ENCODE measurements around the gene BPIFB3. TPM values are rescaled to one million over a fixed set of nuclear protein-coding genes. Genes with fewer than 3 reads are reported as not detected.

The BPIFB3 gene
- total and polyA plus RNA-seq, 2 experiments from 2014 or later = not detected

- Histone ChIP-seq H3K27ac (ENCODE audit: low read depth) (no peak overlapping the region), H3K4me2 (no peak overlapping the region), H3K79me2 (replicated peaks; ENCODE audit: insufficient read depth) (no peaks in the 10 kb centered on the region), H3K4me3 (no peak overlapping the region), H3K27me3 (ENCODE audit: insufficient read depth) (no peaks in the 10 kb centered on the region), H3F3A (replicated peaks; ENCODE audit: low read depth) (no peaks in the 10 kb centered on the region), H3K4me1 (ENCODE audit: insufficient read depth) (no peaks in the 10 kb centered on the region), H4K20me1 (replicated peaks; ENCODE audit: insufficient read depth) (no peaks in the 10 kb centered on the region), H3K36me3 (ENCODE audit: insufficient read depth) (no peaks in the 10 kb centered on the region), H3K9me2 (ENCODE audit: insufficient read depth) (0 out of 2 replicates have a peak, but pooled peaks cover 6% of the 10 kb centered on the region), H2AFZ (no peak overlapping the region)
- Mint-ChIP-seq H3K36me3 (ENCODE audit: low read depth) (no peaks in the 10 kb centered on the region), H3K27ac (no peak overlapping the region), H3K9me3 (no peaks in the 10 kb centered on the region), H3K4me1 (no peaks in the 10 kb centered on the region), H3K4me3 (no peak overlapping the region), H3K27me3 (ENCODE audit: insufficient read depth, low read depth, poor library complexity) (no peaks in the 10 kb centered on the region)
- ATAC-seq (no peak), DNase-seq (ENCODE audit: low spot score) (no peak)
- no peak for TF ChIP-seq EZH2 (IDR thresholded peaks at IDR 0.05; ENCODE audit: low read depth, unreplicated experiment)
- no peak for TF ChIP-seq CTCF (conservative IDR thresholded peaks at IDR 0.05; ENCODE audit: low read depth in 2 of 2)
These were observed 26.6 kb upstream of the BPIFB3 start for GRCh38 chr20:33026779-33027759.

- no peaks in the 10 kb centered on the region for H3K4me1 Mint-ChIP-seq
- no peak overlapping the region for H3K27ac Mint-ChIP-seq
- 0 out of 2 replicates have a peak, but pooled peaks cover 6% of the 10 kb centered on the region for H3K9me2 ChIP-seq (ENCODE audit: insufficient read depth)
- H3F3A ChIP-seq (replicated peaks; ENCODE audit: low read depth) = no peaks in the 10 kb centered on the region
- H4K20me1 ChIP-seq (replicated peaks; ENCODE audit: insufficient read depth) = no peaks in the 10 kb centered on the region
- H3K36me3 ChIP-seq (ENCODE audit: insufficient read depth) = no peaks in the 10 kb centered on the region
- no peaks in the 10 kb centered on the region for H3K4me1 ChIP-seq (ENCODE audit: insufficient read depth)
- DNase-seq (ENCODE audit: low spot score) (no peak), ATAC-seq (no peak)
- peaks cover 3% of the 10 kb centered on the region for H3K27me3 Mint-ChIP-seq (ENCODE audit: insufficient read depth, low read depth, poor library complexity)
- no peaks in the 10 kb centered on the region for H3K79me2 ChIP-seq (replicated peaks; ENCODE audit: insufficient read depth)
- TF ChIP-seq REST (IDR thresholded peaks at IDR 0.05; ENCODE audit: unreplicated experiment) (no peak), CTCF (conservative IDR thresholded peaks at IDR 0.05; ENCODE audit: low read depth in 2 of 2) (no peak), STAT1 (IDR thresholded peaks at IDR 0.05; ENCODE audit: unreplicated experiment) (no peak), ZNF331 (CRISPR knock-in tag; IDR thresholded peaks at IDR 0.05; ENCODE audit: low read depth) (no peak), JUNB (IDR thresholded peaks at IDR 0.05; ENCODE audit: unreplicated experiment) (no peak), ETS1 (IDR thresholded peaks at IDR 0.05) (no peak), EZH2phosphoT487 (IDR thresholded peaks at IDR 0.05; ENCODE audit: unreplicated experiment) (no peak), NANOG (IDR thresholded peaks at IDR 0.05; ENCODE audit: borderline replicate concordance) (no peak)
- H3K27me3 ChIP-seq (ENCODE audit: insufficient read depth) = no peaks in the 10 kb centered on the region
- H2AFZ ChIP-seq = no peak overlapping the region
- no peak overlapping the region for H3K4me3 Mint-ChIP-seq
- H3K9me3 Mint-ChIP-seq = 0 out of 3 replicates have a peak, but pooled peaks cover under 1% of the 10 kb centered on the region
- no peak overlapping the region for H3K4me2 ChIP-seq
- H3K4me3 ChIP-seq = no peak overlapping the region
- H3K27ac ChIP-seq (ENCODE audit: low read depth) = no peak overlapping the region
- no peaks in the 10 kb centered on the region for H3K36me3 Mint-ChIP-seq (ENCODE audit: low read depth)
These were observed 25.6 kb upstream of the BPIFB3 start for GRCh38 chr20:33027769-33028751.

Measured in GM23338 (cell line).